Measurements from ENCODE around the gene ALDH1A2.
"Not testable (repeated sequence)": the region's sequence is repeated elsewhere in the genome, so short reads cannot be mapped to it uniquely, and the experiment has no call there.

ALDH1A2 gene

GRCh38 chr15:58015565-58015964 lies 49.9 kb downstream of the ALDH1A2 start:
- no peak for DNase-seq
- no peaks in the 10 kb centered on the region for H3K36me3 ChIP-seq
- no peak overlapping the region for H3K27ac ChIP-seq
- no peaks in the 10 kb centered on the region for H3K27me3 ChIP-seq (ENCODE audit: insufficient read depth, low read depth, severe bottlenecking)
- no peaks in the 10 kb centered on the region for H3K9me3 ChIP-seq (ENCODE audit: severe bottlenecking)
- no peak for TF ChIP-seq CTCF (IDR thresholded peaks at IDR 0.05; ENCODE audit: low read depth, low read length)
- H3K4me3 ChIP-seq (ENCODE audit: low read depth, low read length) = no peak overlapping the region

DNA sequence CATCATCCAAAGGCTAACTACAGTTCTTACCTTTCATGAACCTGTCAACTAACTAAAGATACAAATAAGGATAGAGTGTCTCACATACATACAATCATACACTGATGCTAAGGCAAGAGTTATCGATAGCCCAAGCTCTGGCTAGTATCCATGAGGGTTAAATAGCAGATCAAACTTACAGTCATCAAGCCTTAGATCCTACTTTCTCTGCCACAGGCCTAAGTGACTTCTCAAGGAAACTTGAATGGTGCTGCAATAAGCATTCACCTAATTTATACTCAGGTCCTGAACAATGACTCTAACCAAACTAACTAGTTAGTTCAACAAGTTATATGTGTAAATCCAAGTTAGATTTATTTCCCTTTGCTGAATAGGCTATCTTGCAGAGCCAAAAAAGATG lies 51.0 kb downstream of the ALDH1A2 start:
- H3K27me3 ChIP-seq (ENCODE audit: insufficient read depth, low read depth, severe bottlenecking) = no peaks in the 10 kb centered on the region
- no peak overlapping the region for H3K27ac ChIP-seq
- no peak overlapping the region for H3K4me3 ChIP-seq (ENCODE audit: low read depth, low read length)
- no peaks in the 10 kb centered on the region for H3K36me3 ChIP-seq
- DNase-seq = no peak
- H3K9me3 ChIP-seq (ENCODE audit: severe bottlenecking) = no peaks in the 10 kb centered on the region
- no peak for TF ChIP-seq CTCF (IDR thresholded peaks at IDR 0.05; ENCODE audit: low read depth, low read length)

DNA sequence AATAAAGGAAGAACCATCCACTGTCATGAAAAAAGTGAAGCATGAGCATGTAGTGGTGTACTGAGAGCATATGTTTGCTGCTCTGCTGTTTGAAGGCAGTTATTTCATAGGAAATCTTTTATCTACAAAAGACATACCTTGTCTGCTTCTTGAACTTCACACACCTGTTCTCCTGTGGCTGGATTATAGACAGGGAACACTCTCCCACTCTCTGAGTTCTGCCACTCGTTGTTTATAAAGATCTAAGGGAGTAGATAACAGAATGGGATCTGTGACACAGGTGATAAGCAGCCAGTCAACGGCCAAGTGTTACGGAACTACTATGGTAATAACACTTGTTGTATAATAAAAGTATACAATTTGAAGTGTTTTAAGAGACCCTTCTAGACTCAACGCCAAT lies 51.5 kb downstream of the ALDH1A2 start:
- DNase-seq = no peak
- no peak overlapping the region for H3K4me3 ChIP-seq (ENCODE audit: low read depth, low read length)
- H3K27me3 ChIP-seq (ENCODE audit: insufficient read depth, low read depth, severe bottlenecking) = no peaks in the 10 kb centered on the region
- no peak overlapping the region for H3K27ac ChIP-seq
- H3K36me3 ChIP-seq = no peaks in the 10 kb centered on the region
- no peak for TF ChIP-seq CTCF (IDR thresholded peaks at IDR 0.05; ENCODE audit: low read depth, low read length)
- no peaks in the 10 kb centered on the region for H3K9me3 ChIP-seq (ENCODE audit: severe bottlenecking)

DNA sequence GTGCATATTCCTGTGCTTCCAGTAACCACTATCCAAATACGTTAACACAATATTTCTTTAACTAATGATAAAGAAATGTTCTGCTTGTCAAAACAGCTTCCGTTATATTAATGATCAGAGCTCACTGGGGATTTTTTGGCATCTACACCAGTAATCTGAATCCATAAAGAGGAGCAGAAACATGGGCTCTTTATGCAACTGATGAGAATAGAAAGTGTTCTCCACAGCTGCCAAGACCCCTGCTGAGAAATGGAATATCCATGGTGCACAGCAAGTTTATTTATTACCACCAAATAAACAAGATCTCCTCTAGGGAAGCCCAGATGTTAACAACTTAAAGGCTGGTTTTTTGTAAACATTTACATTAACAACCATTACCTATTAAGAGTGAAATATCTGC lies 54.5 kb downstream of the ALDH1A2 start:
- peaks cover 5% of the 10 kb centered on the region for H3K9me3 ChIP-seq (ENCODE audit: severe bottlenecking)
- no peaks in the 10 kb centered on the region for H3K36me3 ChIP-seq
- no peak overlapping the region for H3K4me3 ChIP-seq (ENCODE audit: low read depth, low read length)
- H3K27me3 ChIP-seq (ENCODE audit: insufficient read depth, low read depth, severe bottlenecking) = no peaks in the 10 kb centered on the region
- H3K27ac ChIP-seq = no peak overlapping the region
- DNase-seq = no peak
- TF ChIP-seq CTCF (IDR thresholded peaks at IDR 0.05; ENCODE audit: low read depth, low read length) = no peak

DNA sequence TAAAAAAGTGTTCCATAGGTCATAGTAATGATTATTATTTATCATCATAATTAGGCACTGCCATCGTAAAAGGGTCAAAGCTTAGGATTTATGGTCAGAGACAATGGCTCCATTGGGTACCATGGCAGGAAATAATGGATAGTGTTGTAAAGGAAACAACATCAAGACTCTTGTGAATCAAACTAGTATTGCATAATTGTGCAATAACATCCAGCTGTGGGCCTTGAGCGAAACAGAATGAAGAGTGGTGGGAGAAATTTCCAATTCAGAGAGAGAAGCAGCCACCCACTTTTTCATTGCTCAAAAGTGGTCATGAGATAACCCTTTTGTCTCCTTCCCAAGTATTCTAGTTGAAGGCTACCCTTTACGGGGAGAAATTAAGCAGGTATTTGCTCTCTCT lies 61.7 kb downstream of the ALDH1A2 start:
- DNase-seq = no peak
- no peak for TF ChIP-seq CTCF (IDR thresholded peaks at IDR 0.05; ENCODE audit: low read depth, low read length)
- Histone ChIP-seq H3K9me3 (ENCODE audit: severe bottlenecking) (peaks cover 7% of the 10 kb centered on the region), H3K4me3 (ENCODE audit: low read depth, low read length) (no peak overlapping the region), H3K27ac (no peak overlapping the region), H3K27me3 (ENCODE audit: insufficient read depth, low read depth, severe bottlenecking) (no peaks in the 10 kb centered on the region), H3K36me3 (no peaks in the 10 kb centered on the region)

DNA sequence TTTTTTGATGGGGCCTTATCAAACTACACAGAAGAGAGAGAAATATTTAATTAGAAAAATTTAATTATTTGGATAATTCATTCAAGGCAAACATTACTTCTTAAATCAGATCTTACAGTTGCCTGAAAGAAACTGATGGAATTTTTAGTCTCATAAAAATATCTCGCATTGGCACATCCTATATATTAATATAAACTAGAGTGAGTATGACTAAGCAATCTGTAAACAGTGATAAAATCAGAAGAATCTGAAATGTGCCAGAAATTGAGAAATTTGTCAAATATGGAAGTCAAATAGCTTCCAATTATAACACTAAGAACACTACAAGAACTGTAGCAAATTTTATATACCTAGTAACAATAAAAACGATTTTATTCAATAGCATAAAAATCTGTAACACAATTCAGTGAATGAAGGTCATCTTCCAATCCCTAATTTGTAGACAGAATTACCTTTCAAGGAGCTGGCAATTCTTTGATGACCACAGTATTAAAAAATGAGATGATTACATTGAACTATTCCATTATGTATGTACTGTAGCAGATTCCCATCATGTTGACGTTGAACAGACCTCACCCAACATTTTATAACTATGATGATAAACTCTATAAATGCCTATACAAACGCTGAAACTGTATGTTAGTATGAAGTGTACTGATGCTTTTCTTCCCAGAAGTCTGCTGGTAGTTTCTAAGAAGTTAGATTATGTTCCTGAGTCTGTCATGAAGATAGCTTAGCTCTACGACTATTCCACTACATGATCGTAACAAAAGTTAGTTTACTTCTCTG lies 63.0 kb downstream of the ALDH1A2 start:
- no peak for DNase-seq
- H3K27ac ChIP-seq = no peak overlapping the region
- TF ChIP-seq CTCF (IDR thresholded peaks at IDR 0.05; ENCODE audit: low read depth, low read length) = no peak
- no peaks in the 10 kb centered on the region for H3K27me3 ChIP-seq (ENCODE audit: insufficient read depth, low read depth, severe bottlenecking)
- no peaks in the 10 kb centered on the region for H3K36me3 ChIP-seq
- H3K9me3 ChIP-seq (ENCODE audit: severe bottlenecking) = peaks cover 7% of the 10 kb centered on the region
- H3K4me3 ChIP-seq (ENCODE audit: low read depth, low read length) = no peak overlapping the region

DNA sequence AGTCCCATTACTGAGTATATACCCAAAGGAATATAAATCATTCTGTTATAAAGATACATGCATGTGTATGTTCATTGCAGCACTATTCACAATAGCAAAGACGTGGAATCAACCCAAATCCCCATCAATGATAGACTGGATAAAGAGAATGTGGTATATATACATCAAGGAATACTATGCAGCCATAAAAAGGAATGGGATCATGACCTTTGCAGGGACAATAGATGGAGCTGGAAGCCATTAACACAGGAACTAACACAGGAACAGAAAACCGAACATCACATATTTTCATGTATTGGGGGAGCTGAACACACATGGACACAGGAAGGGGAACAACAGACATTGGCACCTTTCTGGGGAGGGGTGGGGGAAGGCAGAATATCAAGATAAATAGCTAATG lies 65.8 kb downstream of the ALDH1A2 start:
- not testable (repeated sequence) for H3K9me3 ChIP-seq (ENCODE audit: severe bottlenecking); H3K4me3 ChIP-seq (ENCODE audit: low read depth, low read length); H3K36me3 ChIP-seq; H3K27ac ChIP-seq; H3K27me3 ChIP-seq (ENCODE audit: insufficient read depth, low read depth, severe bottlenecking); DNase-seq
